ENCODE results near the gene RASSF3.

DNA sequence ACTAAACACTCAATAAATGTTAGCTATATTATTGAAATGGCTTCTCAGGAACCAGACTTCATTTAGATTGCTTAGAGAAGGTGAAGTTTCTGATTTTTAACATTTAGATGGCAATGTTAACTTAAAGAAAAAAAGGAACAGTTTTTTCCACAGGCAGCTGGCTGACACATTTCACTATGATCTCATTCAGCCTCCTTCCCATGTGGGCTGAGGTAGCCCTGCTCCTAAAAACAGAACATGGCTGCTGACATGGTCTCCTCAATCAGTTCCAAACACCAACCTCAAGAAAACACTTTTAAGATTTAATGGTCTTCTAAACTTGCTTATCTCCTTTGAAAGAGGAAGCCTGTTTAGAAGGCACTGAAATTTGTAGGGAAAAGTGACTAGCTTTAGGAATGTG lies 125.1 kb downstream of the RASSF3 start:
- TF ChIP-seq, protein P1, sequence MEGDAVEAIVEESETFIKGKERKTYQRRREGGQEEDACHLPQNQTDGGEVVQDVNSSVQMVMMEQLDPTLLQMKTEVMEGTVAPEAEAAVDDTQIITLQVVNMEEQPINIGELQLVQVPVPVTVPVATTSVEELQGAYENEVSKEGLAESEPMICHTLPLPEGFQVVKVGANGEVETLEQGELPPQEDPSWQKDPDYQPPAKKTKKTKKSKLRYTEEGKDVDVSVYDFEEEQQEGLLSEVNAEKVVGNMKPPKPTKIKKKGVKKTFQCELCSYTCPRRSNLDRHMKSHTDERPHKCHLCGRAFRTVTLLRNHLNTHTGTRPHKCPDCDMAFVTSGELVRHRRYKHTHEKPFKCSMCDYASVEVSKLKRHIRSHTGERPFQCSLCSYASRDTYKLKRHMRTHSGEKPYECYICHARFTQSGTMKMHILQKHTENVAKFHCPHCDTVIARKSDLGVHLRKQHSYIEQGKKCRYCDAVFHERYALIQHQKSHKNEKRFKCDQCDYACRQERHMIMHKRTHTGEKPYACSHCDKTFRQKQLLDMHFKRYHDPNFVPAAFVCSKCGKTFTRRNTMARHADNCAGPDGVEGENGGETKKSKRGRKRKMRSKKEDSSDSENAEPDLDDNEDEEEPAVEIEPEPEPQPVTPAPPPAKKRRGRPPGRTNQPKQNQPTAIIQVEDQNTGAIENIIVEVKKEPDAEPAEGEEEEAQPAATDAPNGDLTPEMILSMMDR (IDR thresholded peaks at IDR 0.05; ENCODE audit: low read depth, low read length) = no peak
- no peak for TF ChIP-seq EZH2phosphoT487 (IDR thresholded peaks at IDR 0.05; ENCODE audit: low read depth)

Data from OCI-LY3 (cell line).